OCI-LY1 (cell line): ENCODE measurements around the gene ZMYM4.
A peak's percentile ranks its signal among the peaks of the same experiment; 100 is the strongest.

Source experiments
- H2AFZ ChIP-seq: fragments of 200-600 bp; sonication (generic), shearing (Covaris generic); 2 replicates; pipeline ENCODE4 v1.6.0; 2014; ENCODE audit warnings: antibody characterized with exemption, mild to moderate bottlenecking, low read length
- H3F3A ChIP-seq: fragments of 200-600 bp; sonication (generic), shearing (Covaris generic); 2 replicates; pipeline ENCODE4 v1.6.0; 2014; ENCODE audit warnings: mild to moderate bottlenecking, antibody characterized with exemption, low read length, moderate library complexity; ENCODE audit not compliant: insufficient read depth
- H3K27ac ChIP-seq: fragments of 200-600 bp; sonication (generic); 2 replicates; pipeline ENCODE4 v1.5.1; 2014; ENCODE audit warnings: low read length, mixed run types, mild to moderate bottlenecking, low read depth; ENCODE audit not compliant: poor library complexity, severe bottlenecking
- H3K27me3 ChIP-seq: fragments of 200-600 bp; sonication (generic); 2 replicates; pipeline ENCODE4 v1.6.0; 2014; ENCODE audit warnings: antibody characterized with exemption, mild to moderate bottlenecking, low read length, moderate library complexity; ENCODE audit not compliant: insufficient read depth
- H3K36me3 ChIP-seq: fragments of 200-600 bp; sonication (generic); 2 replicates; pipeline ENCODE4 v1.6.1; 2014; ENCODE audit warnings: mild to moderate bottlenecking, antibody characterized with exemption, low read length, moderate library complexity, mixed read lengths; ENCODE audit not compliant: insufficient read depth
- H3K4me1 ChIP-seq: fragments of 200-600 bp; sonication (generic); 2 replicates; pipeline ENCODE4 v1.5.1; 2014; ENCODE audit warnings: mild to moderate bottlenecking, low read length, moderate library complexity; ENCODE audit not compliant: insufficient read depth, severe bottlenecking
- H3K4me2 ChIP-seq: fragments of 200-600 bp; sonication (generic), shearing (Covaris generic); 2 replicates; pipeline ENCODE4 v1.6.1; 2014; ENCODE audit warnings: low read length
- H3K4me3 ChIP-seq: fragments of 200-600 bp; sonication (generic); 2 replicates; pipeline ENCODE4 v1.5.1; 2014; ENCODE audit warnings: low read length, low read depth, mild to moderate bottlenecking, mixed read lengths; ENCODE audit not compliant: poor library complexity, severe bottlenecking
- H3K79me2 ChIP-seq: fragments of 200-600 bp; shearing (Covaris generic); 2 replicates; pipeline ENCODE4 v1.6.1; 2016; ENCODE audit warnings: mixed run types, low read length, mixed read lengths; ENCODE audit not compliant: insufficient read depth
- H3K9ac ChIP-seq: fragments of 200-600 bp; sonication (generic), shearing (Covaris generic); 2 replicates; pipeline ENCODE4 v1.6.1; 2014; ENCODE audit warnings: mild to moderate bottlenecking, low read length, mixed read lengths
- H3K9me2 ChIP-seq: fragments of 200-600 bp; sonication (generic), shearing (Covaris generic); 2 replicates; pipeline ENCODE4 v1.6.1; 2014; ENCODE audit warnings: low read depth, mild to moderate bottlenecking, low read length, mixed read lengths
- H3K9me3 ChIP-seq: fragments of 200-600 bp; shearing (Covaris generic); 2 replicates; pipeline ENCODE4 v1.6.1; 2014; ENCODE audit warnings: low read length, mixed read lengths
- H4K20me1 ChIP-seq: fragments of 200-600 bp; sonication (generic), shearing (Covaris generic); 2 replicates; pipeline ENCODE4 v1.6.0; 2016; ENCODE audit warnings: mild to moderate bottlenecking, low read length; ENCODE audit not compliant: insufficient read depth
- CTCF ChIP-seq: fragments of 200-600 bp; sonication (generic), shearing (Covaris generic); IDR thresholded peaks from 2 replicates; pipeline ENCODE4 v1.5.1; 2017; ENCODE audit warnings: mild to moderate bottlenecking, antibody characterized with exemption, low read length, moderate library complexity, mixed read lengths
- EZH2 ChIP-seq: fragments of 200-600 bp; sonication (generic), shearing (Covaris generic); IDR thresholded peaks from 2 replicates; pipeline ENCODE4 v1.8.0; 2017; ENCODE audit warnings: borderline replicate concordance, mixed run types, mild to moderate bottlenecking, antibody characterized with exemption, low read length, moderate library complexity, mixed read lengths

ZMYM4 gene

GRCh38 chr1:35294809-35295208, 26.3 kb downstream of the ZMYM4 start:
- Histone ChIP-seq H3K27ac (no peak overlapping the region), H3K36me3 (peaks cover 31% of the 10 kb centered on the region; the same call in 1 of the 2 replicates), H3K27me3 (no peaks in the 10 kb centered on the region), H3K4me3 (no peak overlapping the region), H3K79me2 (no peaks in the 10 kb centered on the region), H3K9me2 (no peaks in the 10 kb centered on the region), H3K9ac (no peak overlapping the region), H2AFZ (no peak overlapping the region), H4K20me1 (no peaks in the 10 kb centered on the region), H3F3A (no peaks in the 10 kb centered on the region), H3K4me1 (peaks cover 5% of the 10 kb centered on the region), H3K4me2 (no peak overlapping the region), H3K9me3 (no peaks in the 10 kb centered on the region)
- no peak for TF ChIP-seq EZH2
- no peak for TF ChIP-seq CTCF

- no peaks in the 10 kb centered on the region for H4K20me1 ChIP-seq
- TF ChIP-seq CTCF: no peak
- no peak for TF ChIP-seq EZH2
- no peaks in the 10 kb centered on the region for H3K9me2 ChIP-seq
- H3K9me3 ChIP-seq: no peaks in the 10 kb centered on the region
- no peak overlapping the region for H3K27ac ChIP-seq
- 0 out of 2 replicates have a peak, but pooled peaks cover 7% of the 10 kb centered on the region for H3K79me2 ChIP-seq
- H3K27me3 ChIP-seq: no peaks in the 10 kb centered on the region
- peaks cover 27% of the 10 kb centered on the region; the same call in 1 of the 2 replicates for H3K36me3 ChIP-seq
- H3K4me3 ChIP-seq: no peak overlapping the region
- no peak overlapping the region for H3K4me2 ChIP-seq
- H2AFZ ChIP-seq: no peak overlapping the region
- no peak overlapping the region for H3K9ac ChIP-seq
- no peaks in the 10 kb centered on the region for H3F3A ChIP-seq
- H3K4me1 ChIP-seq: peaks cover 13% of the 10 kb centered on the region
These were observed 29.4 kb downstream of the ZMYM4 start for GRCh38 chr1:35297886-35298285.

GRCh38 chr1:35298464-35298863, 30.0 kb downstream of the ZMYM4 start:
- no peaks in the 10 kb centered on the region for H3K9me3 ChIP-seq
- no peak overlapping the region for H3K9ac ChIP-seq
- peak overlapping the region; percentile 11 for H3K27ac ChIP-seq
- H3K4me2 ChIP-seq: no peak overlapping the region
- no peaks in the 10 kb centered on the region for H3K27me3 ChIP-seq
- no peak overlapping the region for H3K4me3 ChIP-seq
- no peaks in the 10 kb centered on the region for H4K20me1 ChIP-seq
- H2AFZ ChIP-seq: no peak overlapping the region
- H3K36me3 ChIP-seq: peaks cover 21% of the 10 kb centered on the region; the same call in 1 of the 2 replicates
- 0 out of 2 replicates have a peak, but pooled peaks cover 7% of the 10 kb centered on the region for H3K79me2 ChIP-seq
- peaks cover 13% of the 10 kb centered on the region for H3K4me1 ChIP-seq
- H3F3A ChIP-seq: no peaks in the 10 kb centered on the region
- H3K9me2 ChIP-seq: no peaks in the 10 kb centered on the region
- TF ChIP-seq CTCF: peak; percentile 58; the same call in 1 of the 2 replicates
- no peak for TF ChIP-seq EZH2
